K562 (cell line): ENCODE results near the gene HNF4A. TPM values are rescaled to one million over a fixed set of nuclear protein-coding genes. Genes with fewer than 3 reads are reported as not detected.

Source experiments
- ARID1B ChIP-seq: fragments of 450-650 bp; IDR thresholded peaks from 2 replicates; pipeline ENCODE4 v1.6.1; 2016; ENCODE audit warnings: antibody characterized with exemption, mild to moderate bottlenecking, inconsistent platforms
- ARID3B ChIP-seq: fragments of 250-450 bp; sonication (Bioruptor Pico); IDR thresholded peaks from 2 replicates; pipeline ENCODE4 v1.4.0; 2020; ENCODE audit warnings: borderline replicate concordance
- DLX4 ChIP-seq: fragments of 250-450 bp; sonication (Bioruptor Pico); IDR thresholded peaks from 2 replicates; pipeline ENCODE4 v1.6.1; 2021; ENCODE audit warnings: mild to moderate bottlenecking
- NFXL1 ChIP-seq: fragments of 450-650 bp; formaldehyde crosslinking; IDR thresholded peaks from 2 replicates; pipeline ENCODE4 v1.4.0; 2021; ENCODE audit warnings: mild to moderate bottlenecking
- PTTG1 ChIP-seq: fragments of 450-650 bp; IDR thresholded peaks from 2 replicates; pipeline ENCODE4 v1.6.1; 2016; ENCODE audit warnings: low read depth, mild to moderate bottlenecking, missing genetic modification characterization, missing compliant biosample characterization
- RERE ChIP-seq: sonication (generic); formaldehyde crosslinking; IDR thresholded peaks from 2 replicates; pipeline ENCODE4 v1.8.0; 2023; ENCODE audit warnings: missing genetic modification reagents, mild to moderate bottlenecking, borderline replicate concordance
- SIN3B ChIP-seq: fragments of 450-650 bp; IDR thresholded peaks from 2 replicates; pipeline ENCODE4 v1.6.1; 2017; ENCODE audit warnings: low read depth, mild to moderate bottlenecking, moderate library complexity
- STAT6 ChIP-seq: sonication (generic); formaldehyde crosslinking; IDR thresholded peaks from 2 replicates; pipeline ENCODE4 v1.8.1; 2023; ENCODE audit warnings: mild to moderate bottlenecking, missing genetic modification reagents
- ZNF24 ChIP-seq: fragments of 450-650 bp; IDR thresholded peaks from 2 replicates; pipeline ENCODE4 v1.6.1; 2016
- ZNF639 ChIP-seq, 2 experiments: fragments of 200-800 bp in 1 of 2; sonication (Bioruptor generic) in 1 of 2; sonication (generic) in 1 of 2; formaldehyde crosslinking in 1 of 2; IDR thresholded peaks in 1 of 2; conservative IDR thresholded peaks in 1 of 2; 2 replicates each; pipeline versions ENCODE4 v1.5.0 to v1.6.1; 2016 to 2020; ENCODE audit warnings: missing compliant biosample characterization in 1 of 2, missing genetic modification characterization in 1 of 2, missing genetic modification reagents in 1 of 2
- polyA plus RNA-seq, 8 experiments: library from polyadenylated mRNA; depleted of rRNA in 4 of 8; stranded (reverse) in 5 of 8; unstranded in 3 of 8; fragments of >200 nt; fragmentation: Nextera tagmentation in 2 of 8; fragmentation: Illumina TruSeq in 1 of 8; extraction: Ambion mirVana in 2 of 8; extraction: Trizol in 1 of 8; gene quantifications; 2 replicates each; pipeline versions ENCODE4 v1.2.1 to v1.2.3, GENCODE V29; 2011 to 2014; ENCODE audit warnings: inconsistent platforms in 1 of 8, missing spikeins in 1 of 8
- total RNA-seq, 7 experiments: library from RNA; depleted of rRNA in 6 of 7; stranded (reverse); fragments of >200 nt in 6 of 7; fragmentation: Illumina TruSeq in 2 of 7; extraction: Trizol in 2 of 7; gene quantifications; 2 replicates each; pipeline versions ENCODE4 v1.2.1 to v1.2.3, GENCODE V29; 2011 to 2021; ENCODE audit warnings: low replicate concordance in 1 of 7
- TF ChIP-seq, protein P1 (sequence below): fragments of 250-450 bp; sonication (Bioruptor Pico); IDR thresholded peaks from 2 replicates; pipeline ENCODE4 v1.9.0; 2021; ENCODE audit warnings: mild to moderate bottlenecking, inconsistent platforms

Gene HNF4A
- total and polyA plus RNA-seq, 9 of the 15 experiments (the other 6 are each of a cell fraction or from before 2014, with no cell fraction given) = 0.03 to 0.27 (median 0.08) TPM; not detected in 5

- TF ChIP-seq ARID3B (CRISPR knock-in tag) (no peak), STAT6 (no peak), ZNF24 (no peak), ARID1B (0 out of 2 replicates have a peak, but pooled peaks have one; percentile 27), ZNF639 (CRISPR knock-in tag; conservative IDR thresholded peaks at IDR 0.05 in 1 of 2, IDR thresholded peaks at IDR 0.05 in 1 of 2) (no peak), DLX4 (CRISPR knock-in tag) (no peak), NFXL1 (CRISPR knock-in tag) (no peak), SIN3B (no peak), RERE (CRISPR knock-in tag) (no peak), PTTG1 (tag) (no peak)
- TF ChIP-seq, protein P1, sequence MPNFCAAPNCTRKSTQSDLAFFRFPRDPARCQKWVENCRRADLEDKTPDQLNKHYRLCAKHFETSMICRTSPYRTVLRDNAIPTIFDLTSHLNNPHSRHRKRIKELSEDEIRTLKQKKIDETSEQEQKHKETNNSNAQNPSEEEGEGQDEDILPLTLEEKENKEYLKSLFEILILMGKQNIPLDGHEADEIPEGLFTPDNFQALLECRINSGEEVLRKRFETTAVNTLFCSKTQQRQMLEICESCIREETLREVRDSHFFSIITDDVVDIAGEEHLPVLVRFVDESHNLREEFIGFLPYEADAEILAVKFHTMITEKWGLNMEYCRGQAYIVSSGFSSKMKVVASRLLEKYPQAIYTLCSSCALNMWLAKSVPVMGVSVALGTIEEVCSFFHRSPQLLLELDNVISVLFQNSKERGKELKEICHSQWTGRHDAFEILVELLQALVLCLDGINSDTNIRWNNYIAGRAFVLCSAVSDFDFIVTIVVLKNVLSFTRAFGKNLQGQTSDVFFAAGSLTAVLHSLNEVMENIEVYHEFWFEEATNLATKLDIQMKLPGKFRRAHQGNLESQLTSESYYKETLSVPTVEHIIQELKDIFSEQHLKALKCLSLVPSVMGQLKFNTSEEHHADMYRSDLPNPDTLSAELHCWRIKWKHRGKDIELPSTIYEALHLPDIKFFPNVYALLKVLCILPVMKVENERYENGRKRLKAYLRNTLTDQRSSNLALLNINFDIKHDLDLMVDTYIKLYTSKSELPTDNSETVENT = no peak
These were observed 29.0 kb downstream of the HNF4A start (continued) for GRCh38 chr20:44384423-44385027.
